BJ (cell line): ENCODE results near the gene CCT2. TPM values are rescaled to one million over a fixed set of nuclear protein-coding genes. Genes with fewer than 3 reads are reported as not detected.

Source experiments
- CTCF ChIA-PET: fragments of 350-600 bp; formaldehyde crosslinking; extraction: SDS; loops from one replicate; lab custom pipeline; 2021; ENCODE audit warnings: antibody characterized with exemption, inconsistent platforms; lab: Yijun Ruan, JAX
- POLR2A ChIA-PET: fragments of 300-600 bp; sonication (Branson Sonifier 250); formaldehyde crosslinking; extraction: SDS; loops from one replicate; lab custom pipeline; 2021; ENCODE audit warnings: antibody characterized with exemption; lab: Charles Lee
- DNase-seq: peaks from one replicate; pipeline ENCODE4 v3.0.0-alpha.2; 2011; ENCODE audit warnings: low read depth
- H3K27me3 ChIP-seq: 2 replicates; pipeline ENCODE4 v1.6.0; 2011; ENCODE audit warnings: low read length; ENCODE audit not compliant: control insufficient read depth, insufficient read depth
- H3K36me3 ChIP-seq: 2 replicates; pipeline ENCODE4 v1.5.1; 2011; ENCODE audit warnings: low read length; ENCODE audit not compliant: control insufficient read depth, insufficient read depth
- H3K4me3 ChIP-seq: 2 replicates; pipeline ENCODE4 v1.5.1; 2011; ENCODE audit warnings: low read depth, mild to moderate bottlenecking, control low read depth, low read length
- polyA plus RNA-seq: library from polyadenylated mRNA; depleted of rRNA; stranded (reverse); fragments of >200 nt; gene quantifications from 2 replicates; pipeline ENCODE4 v1.2.3, GENCODE V29; 2011
- TF ChIP-seq, protein P1 (sequence below): IDR thresholded peaks from 2 replicates; pipeline ENCODE4 v1.5.1; 2011; ENCODE audit warnings: low read depth, mild to moderate bottlenecking, control low read depth, inconsistent platforms, low read length, moderate library complexity; ENCODE audit not compliant: insufficient read depth

Gene CCT2
- polyA plus RNA-seq, 1 experiment = 228 TPM

DNA sequence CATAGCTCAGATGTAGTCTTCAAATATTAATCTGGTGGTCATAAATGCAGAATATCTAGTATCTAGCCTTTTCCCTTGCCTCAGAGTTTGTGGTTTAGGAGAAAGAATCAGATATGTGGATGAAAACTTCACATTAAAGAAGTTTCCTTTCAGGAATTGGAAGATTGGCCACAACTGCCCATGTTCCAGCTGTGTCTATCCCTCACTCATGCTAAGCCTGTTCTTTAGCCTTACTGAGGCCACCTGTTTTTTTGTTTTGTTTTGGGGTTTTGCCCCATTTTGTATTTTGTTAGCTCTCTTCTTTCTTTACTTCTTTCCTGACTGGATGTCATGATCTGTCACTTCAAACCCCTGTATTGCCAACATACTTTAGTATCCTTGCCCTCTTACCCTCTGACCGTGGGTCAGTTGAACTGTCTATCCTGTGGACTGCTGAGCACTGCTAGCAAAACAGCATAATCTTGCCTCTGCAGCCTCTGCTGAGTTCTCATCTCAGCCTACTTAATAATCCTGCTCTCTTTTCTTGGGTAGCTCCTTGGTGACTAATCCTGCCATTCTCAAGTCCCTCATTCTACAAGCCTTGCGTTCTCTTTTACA, 22.0 kb upstream of the CCT2 start:
- ChIA-PET POLR2A (no interaction called here), CTCF (interaction anchor here (0.6 to 1.4 kb wide), 5 partner anchors 8 to 334 kb away, joined by 3 to 4 read pairs (median 3); no protein-coding TSS in a partner anchor)
- H3K27me3 ChIP-seq = no peaks in the 10 kb centered on the region
- DNase-seq = no peak
- H3K4me3 ChIP-seq = no peak overlapping the region
- 0 out of 2 replicates have a peak, but pooled peaks cover 1% of the 10 kb centered on the region for H3K36me3 ChIP-seq
- TF ChIP-seq, protein P1, sequence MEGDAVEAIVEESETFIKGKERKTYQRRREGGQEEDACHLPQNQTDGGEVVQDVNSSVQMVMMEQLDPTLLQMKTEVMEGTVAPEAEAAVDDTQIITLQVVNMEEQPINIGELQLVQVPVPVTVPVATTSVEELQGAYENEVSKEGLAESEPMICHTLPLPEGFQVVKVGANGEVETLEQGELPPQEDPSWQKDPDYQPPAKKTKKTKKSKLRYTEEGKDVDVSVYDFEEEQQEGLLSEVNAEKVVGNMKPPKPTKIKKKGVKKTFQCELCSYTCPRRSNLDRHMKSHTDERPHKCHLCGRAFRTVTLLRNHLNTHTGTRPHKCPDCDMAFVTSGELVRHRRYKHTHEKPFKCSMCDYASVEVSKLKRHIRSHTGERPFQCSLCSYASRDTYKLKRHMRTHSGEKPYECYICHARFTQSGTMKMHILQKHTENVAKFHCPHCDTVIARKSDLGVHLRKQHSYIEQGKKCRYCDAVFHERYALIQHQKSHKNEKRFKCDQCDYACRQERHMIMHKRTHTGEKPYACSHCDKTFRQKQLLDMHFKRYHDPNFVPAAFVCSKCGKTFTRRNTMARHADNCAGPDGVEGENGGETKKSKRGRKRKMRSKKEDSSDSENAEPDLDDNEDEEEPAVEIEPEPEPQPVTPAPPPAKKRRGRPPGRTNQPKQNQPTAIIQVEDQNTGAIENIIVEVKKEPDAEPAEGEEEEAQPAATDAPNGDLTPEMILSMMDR = no peak

DNA sequence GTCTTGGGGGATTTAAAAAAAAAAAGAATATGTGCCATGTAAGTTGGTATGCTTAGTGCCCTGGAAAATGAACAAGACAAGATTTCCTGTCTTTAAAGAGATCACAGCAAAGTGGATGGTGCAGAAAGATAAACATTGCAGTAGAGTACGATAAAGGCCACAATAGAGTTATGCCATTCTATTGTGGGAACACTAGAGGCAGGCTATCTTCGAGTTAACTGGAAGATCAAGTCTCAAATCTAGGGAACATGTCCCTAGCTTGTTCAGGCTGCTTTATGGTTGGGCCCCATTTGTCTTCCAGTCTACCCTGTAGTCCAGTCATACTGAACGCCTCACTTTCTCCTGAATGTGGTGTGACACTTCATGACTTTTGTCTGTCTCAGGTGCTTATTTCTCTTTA, 18.7 kb upstream of the CCT2 start:
- H3K4me3 ChIP-seq = no peak overlapping the region
- H3K27me3 ChIP-seq = no peaks in the 10 kb centered on the region
- H3K36me3 ChIP-seq = peaks cover 1% of the 10 kb centered on the region; the same call in 1 of the 2 replicates
- POLR2A ChIA-PET = interaction anchor here (0.6 kb wide), 1 partner anchor 204 kb away, joined by 12 read pairs; no protein-coding TSS in a partner anchor
- TF ChIP-seq, protein P1 = no peak
- CTCF ChIA-PET = interaction anchor here (0.8 to 1.6 kb wide), 4 partner anchors 9 to 152 kb away, joined by 3 to 5 read pairs (median 4); no protein-coding TSS in a partner anchor
- DNase-seq = no peak

DNA sequence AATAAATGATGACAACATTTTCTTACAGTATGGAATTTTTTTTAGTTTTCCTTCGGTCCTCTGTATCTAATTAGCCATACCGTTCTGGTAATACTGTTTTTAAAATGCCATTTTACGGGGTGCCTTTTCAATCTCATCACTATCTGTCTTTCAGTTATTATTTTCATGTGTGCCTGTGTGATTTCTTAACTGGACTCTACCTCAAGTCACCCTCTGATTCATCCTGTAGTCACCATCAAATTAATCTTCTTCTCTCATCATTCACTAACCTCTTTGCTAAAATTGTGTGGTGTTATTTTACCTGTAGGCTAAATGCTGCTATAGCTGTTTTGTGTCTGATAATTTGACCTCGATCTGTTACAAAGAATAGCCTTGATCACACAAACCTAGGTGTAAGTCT, 16.0 kb upstream of the CCT2 start:
- TF ChIP-seq, protein P1 = no peak
- H3K27me3 ChIP-seq = no peaks in the 10 kb centered on the region
- POLR2A ChIA-PET = no interaction called here
- no peak overlapping the region for H3K4me3 ChIP-seq
- peak; percentile 31 for DNase-seq
- peaks cover 1% of the 10 kb centered on the region for H3K36me3 ChIP-seq
- CTCF ChIA-PET = interaction anchor here (0.7 to 3.5 kb wide), 10 partner anchors 11 to 211 kb away, joined by 3 to 24 read pairs (median 4); partner anchors contain the start of gene CCT2

DNA sequence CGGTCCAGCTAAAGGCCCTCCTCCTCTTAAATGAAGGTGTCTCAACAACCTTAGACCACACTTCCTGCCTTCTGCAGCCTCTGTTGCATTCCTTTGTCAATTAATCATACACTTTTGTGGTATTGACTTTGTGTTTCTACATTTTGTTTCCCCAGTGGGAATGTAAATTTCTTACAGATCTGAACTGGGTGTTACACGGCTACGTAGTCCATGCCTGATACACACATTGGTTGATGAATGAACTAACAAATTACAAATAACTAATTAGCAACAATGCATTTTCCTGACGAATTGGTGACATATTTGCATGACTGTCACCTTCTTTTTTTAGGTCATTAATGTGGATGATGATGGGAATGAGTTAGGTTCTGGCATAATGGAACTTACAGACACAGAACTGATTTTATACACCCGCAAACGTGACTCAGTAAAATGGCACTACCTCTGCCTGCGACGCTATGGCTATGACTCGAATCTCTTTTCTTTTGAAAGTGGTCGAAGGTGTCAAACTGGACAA, 15.2 kb upstream of the CCT2 start:
- ChIA-PET CTCF (interaction anchor here (0.7 to 3.5 kb wide), 19 partner anchors 8 to 213 kb away, joined by 3 to 24 read pairs (median 4); partner anchors contain the start of genes CCT2 and FRS2), POLR2A (no interaction called here)
- Histone ChIP-seq H3K36me3 (peaks cover 4% of the 10 kb centered on the region), H3K4me3 (no peak overlapping the region), H3K27me3 (no peaks in the 10 kb centered on the region)
- TF ChIP-seq, protein P1 = no peak
- peak; percentile 55 for DNase-seq
